ENCODE measurements around the gene CHRDL1.

GRCh38 chrX:110750526-110751189 lies 45.0 kb downstream of the CHRDL1 start:
- TF ChIP-seq CTCF (IDR thresholded peaks at IDR 0.05): no peak
- no peak for TF ChIP-seq EP300 (IDR thresholded peaks at IDR 0.05)
